CD8-positive, alpha-beta memory T cell (primary cell): ENCODE results near the gene SMARCE1. TPM values are rescaled to one million over a fixed set of nuclear protein-coding genes. Genes with fewer than 3 reads are reported as not detected.
A peak's percentile ranks its signal among the peaks of the same experiment; 100 is the strongest.

Source experiments
- CTCF ChIA-PET: fragments of 350-600 bp; sonication (Branson Sonifier 250); formaldehyde crosslinking; loops from one replicate; lab custom pipeline; 2021; ENCODE audit warnings: antibody characterized with exemption; lab: Charles Lee
- POLR2A ChIA-PET: fragments of 350-600 bp; sonication (Branson Sonifier 250); formaldehyde crosslinking; loops from one replicate; lab custom pipeline; 2021; ENCODE audit warnings: antibody characterized with exemption; lab: Charles Lee
- DNase-seq, 5 donors: peaks; one replicate each; pipeline versions ENCODE4 v3.0.0 to v3.0.0-alpha.2; 2020 to 2022; ENCODE audit warnings: mixed read lengths in 1 of 5
- H3K27ac ChIP-seq: one replicate; pipeline ENCODE4 v1.7.0; 2013; ENCODE audit warnings: low read depth, mild to moderate bottlenecking, low read length, moderate library complexity
- H3K27me3 ChIP-seq: 2 replicates; pipeline ENCODE4 v1.7.0; 2013; ENCODE audit warnings: low read length, mild to moderate bottlenecking; ENCODE audit not compliant: insufficient read depth, poor library complexity, severe bottlenecking
- H3K36me3 ChIP-seq: 2 replicates; pipeline ENCODE4 v1.7.0; 2013; ENCODE audit warnings: mild to moderate bottlenecking, low read length, moderate library complexity; ENCODE audit not compliant: insufficient read depth
- H3K4me1 ChIP-seq: 2 replicates; pipeline ENCODE4 v1.7.0; 2013; ENCODE audit warnings: mild to moderate bottlenecking, low read length, moderate library complexity; ENCODE audit not compliant: insufficient read depth
- H3K4me3 ChIP-seq: 2 replicates; pipeline ENCODE4 v1.7.0; 2013; ENCODE audit warnings: mild to moderate bottlenecking, low read length
- H3K9me3 ChIP-seq: 2 replicates; pipeline ENCODE4 v1.7.0; 2013; ENCODE audit warnings: mild to moderate bottlenecking, low read length
- H3K27ac Mint-ChIP-seq, 8 donors: one replicate each; pipeline ENCODE4 v1.8.0; 2020 to 2021; ENCODE audit warnings: mixed read lengths in 8 of 8, mild to moderate bottlenecking in 6 of 8, inconsistent platforms in 3 of 8, moderate library complexity in 3 of 8
- H3K27me3 Mint-ChIP-seq, 2 donors: one replicate each; pipeline ENCODE4 v1.8.0; 2020 to 2021; ENCODE audit warnings: mixed read lengths in 2 of 2, mild to moderate bottlenecking in 1 of 2, moderate library complexity in 1 of 2
- H3K36me3 Mint-ChIP-seq, 3 donors: one replicate each; pipeline ENCODE4 v1.8.0; 2020 to 2021; ENCODE audit warnings: mixed read lengths in 3 of 3, inconsistent platforms in 1 of 3, mild to moderate bottlenecking in 1 of 3
- H3K4me1 Mint-ChIP-seq, 3 donors: one replicate each; pipeline ENCODE4 v1.8.0; 2020 to 2021; ENCODE audit warnings: mixed read lengths in 3 of 3, inconsistent platforms in 1 of 3, mild to moderate bottlenecking in 1 of 3
- H3K4me3 Mint-ChIP-seq, 7 donors: one replicate each; pipeline ENCODE4 v1.8.0; 2020 to 2021; ENCODE audit warnings: mixed read lengths in 7 of 7, mild to moderate bottlenecking in 6 of 7, moderate library complexity in 4 of 7, inconsistent platforms in 2 of 7
- H3K9me3 Mint-ChIP-seq, 5 donors: one replicate each; pipeline ENCODE4 v1.8.0; 2020 to 2022; ENCODE audit warnings: mixed read lengths in 5 of 5, mild to moderate bottlenecking in 3 of 5, moderate library complexity in 2 of 5, inconsistent platforms in 1 of 5
- polyA plus RNA-seq: library from polyadenylated mRNA; unstranded; fragments of 300-500 nt; fragmentation: Illumina TruSeq; gene quantifications from one replicate; pipeline ENCODE4 v1.2.3, GENCODE V29; 2021
- total RNA-seq, 2 experiments: library from RNA; stranded (reverse); gene quantifications; one replicate each; pipeline ENCODE4 v1.2.3, GENCODE V29; 2021

Gene SMARCE1
- total and polyA plus RNA-seq, 3 experiments from 2014 or later: 101 to 216 (median 108) TPM

DNA sequence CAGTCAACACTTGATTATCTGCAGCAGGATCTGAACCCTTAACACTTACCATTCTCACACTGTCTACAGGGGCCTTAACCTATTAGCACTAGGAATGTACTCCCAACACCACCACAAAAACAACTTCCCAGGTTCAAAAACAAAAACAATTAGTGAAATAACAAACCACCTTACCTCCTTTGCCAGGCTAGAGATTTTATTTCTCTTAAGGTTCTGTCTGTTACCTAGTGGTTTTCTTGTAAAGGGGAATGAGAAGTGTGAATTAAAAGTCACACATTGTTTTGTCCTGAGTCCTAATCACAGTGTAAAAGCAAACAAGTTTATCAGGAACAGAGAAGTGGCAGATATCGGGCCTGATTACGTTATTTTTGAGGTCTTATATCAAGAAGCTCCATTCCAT is 9.7 kb downstream of the SMARCE1 start:
- no peaks in the 10 kb centered on the region for H3K27me3 ChIP-seq
- peaks cover 13 to 95% (median 30%) of the 10 kb centered on the region in 3 donors for H3K36me3 Mint-ChIP-seq
- peaks cover 53% of the 10 kb centered on the region for H3K36me3 ChIP-seq
- no peaks in the 10 kb centered on the region for H3K9me3 Mint-ChIP-seq
- H3K4me3 ChIP-seq: no peak overlapping the region
- H3K9me3 ChIP-seq: no peaks in the 10 kb centered on the region
- H3K4me1 ChIP-seq: peaks cover 5% of the 10 kb centered on the region
- H3K4me3 Mint-ChIP-seq: peak overlapping the region in 1 of 7 donors; percentile 12
- ChIA-PET POLR2A (no interaction called here), CTCF (no interaction called here)
- no peak overlapping the region for H3K27ac ChIP-seq
- peak overlapping the region in 7 of 8 donors; percentile 2 to 86 (median 69) for H3K27ac Mint-ChIP-seq
- no peaks in the 10 kb centered on the region for H3K27me3 Mint-ChIP-seq
- H3K4me1 Mint-ChIP-seq: peaks cover 36 to 49% (median 46%) of the 10 kb centered on the region in 3 donors
- DNase-seq: no peak

DNA sequence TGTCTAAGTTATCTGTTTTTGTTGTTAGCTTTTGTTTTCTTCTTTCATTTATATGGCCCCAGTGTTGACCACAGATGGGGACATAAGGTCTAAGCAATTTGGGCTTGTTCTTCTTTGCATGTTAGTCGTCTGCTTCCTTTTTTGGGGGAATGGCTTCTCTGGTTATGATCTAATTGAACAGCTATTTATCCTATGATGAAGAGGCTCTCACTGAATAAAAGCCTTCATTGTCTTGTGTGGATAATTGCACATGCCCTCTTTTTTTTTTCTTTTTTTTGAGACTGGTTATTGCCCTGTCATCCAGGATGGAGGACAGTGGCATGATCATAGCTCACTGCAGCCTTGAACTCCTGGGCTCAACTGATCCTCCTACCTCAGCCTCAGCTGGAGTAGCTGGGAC is 13.7 kb downstream of the SMARCE1 start:
- POLR2A ChIA-PET: interaction anchor here (1.0 kb wide), 1 partner anchor 11 kb away, joined by 3 read pairs; no protein-coding TSS in a partner anchor
- peaks cover 7 to 96% (median 26%) of the 10 kb centered on the region in 3 donors for H3K36me3 Mint-ChIP-seq
- H3K27ac Mint-ChIP-seq: peak overlapping the region in 3 of 8 donors; percentile 19 to 73 (median 43)

DNA sequence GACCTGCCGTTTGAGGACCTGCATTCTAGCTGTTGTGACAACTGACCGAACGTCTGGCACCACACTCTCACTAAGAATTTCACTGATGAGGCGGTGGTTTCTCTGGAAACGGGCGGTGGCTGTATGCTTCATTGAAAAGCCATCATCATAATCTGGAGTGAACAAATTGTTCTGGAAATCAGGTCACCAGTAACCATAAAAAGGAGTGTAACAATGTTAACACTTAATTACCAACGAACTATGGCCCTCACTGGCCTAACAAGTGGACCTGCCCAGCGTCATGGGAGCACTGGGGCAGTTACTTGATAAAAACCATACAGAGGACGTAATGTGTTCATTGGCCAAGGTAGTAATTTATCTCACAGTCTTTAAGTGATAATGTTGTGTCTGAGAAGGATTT is 15.4 kb downstream of the SMARCE1 start:
- Mint-ChIP-seq H3K27me3 (no peaks in the 10 kb centered on the region), H3K27ac (no peak overlapping the region), H3K9me3 (no peaks in the 10 kb centered on the region), H3K4me3 (no peak overlapping the region), H3K36me3 (peaks cover 7 to 94% (median 27%) of the 10 kb centered on the region in 3 donors), H3K4me1 (peaks cover 0 to 3% (median 0%) of the 10 kb centered on the region in 3 donors)
- no peak for DNase-seq
- no peak overlapping the region for H3K4me3 ChIP-seq
- H3K36me3 ChIP-seq: peaks cover 52% of the 10 kb centered on the region
- no peaks in the 10 kb centered on the region for H3K9me3 ChIP-seq
- no peaks in the 10 kb centered on the region for H3K27me3 ChIP-seq
- POLR2A ChIA-PET: no interaction called here
- H3K4me1 ChIP-seq: no peaks in the 10 kb centered on the region
- CTCF ChIA-PET: no interaction called here
- no peak overlapping the region for H3K27ac ChIP-seq

More for the DNA sequence above, 13.7 kb downstream of the SMARCE1 start:
- H3K4me3 ChIP-seq: no peak overlapping the region
- H3K4me3 Mint-ChIP-seq: no peak overlapping the region
- DNase-seq: no peak
- no peaks in the 10 kb centered on the region for H3K27me3 Mint-ChIP-seq
- H3K36me3 ChIP-seq: peaks cover 50% of the 10 kb centered on the region
- H3K27me3 ChIP-seq: no peaks in the 10 kb centered on the region
- peaks cover 12 to 16% (median 13%) of the 10 kb centered on the region in 3 donors for H3K4me1 Mint-ChIP-seq
- no peak overlapping the region for H3K27ac ChIP-seq
- peaks cover under 1% of the 10 kb centered on the region for H3K4me1 ChIP-seq
- no peaks in the 10 kb centered on the region for H3K9me3 Mint-ChIP-seq
- H3K9me3 ChIP-seq: no peaks in the 10 kb centered on the region
- CTCF ChIA-PET: interaction anchor here (1.2 to 1.7 kb wide), 3 partner anchors 14 to 71 kb away, joined by 3 to 5 read pairs (median 3); no protein-coding TSS in a partner anchor

DNA sequence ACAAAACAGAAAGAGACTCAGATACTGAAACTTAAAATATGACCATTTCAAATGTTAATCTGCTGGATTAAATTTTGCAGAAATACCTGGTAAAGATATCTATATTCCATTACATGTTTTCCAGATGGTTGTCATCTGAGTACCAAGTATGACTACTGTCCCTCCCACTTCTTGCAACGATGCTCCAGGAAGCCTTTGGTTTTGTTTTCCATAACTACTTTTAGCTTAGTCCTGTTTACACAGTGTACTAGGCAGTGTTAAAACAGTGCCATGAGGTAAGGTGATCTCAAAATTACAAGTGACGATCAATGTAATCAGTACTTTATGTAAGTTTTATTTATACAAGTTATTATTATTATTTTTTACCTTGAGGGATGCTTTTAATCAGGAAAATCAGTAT is 17.8 kb downstream of the SMARCE1 start:
- no peaks in the 10 kb centered on the region for H3K27me3 ChIP-seq
- H3K4me1 ChIP-seq: no peaks in the 10 kb centered on the region
- Mint-ChIP-seq H3K27ac (no peak overlapping the region), H3K4me3 (no peak overlapping the region), H3K27me3 (no peaks in the 10 kb centered on the region), H3K4me1 (peaks cover 0 to 8% (median 3%) of the 10 kb centered on the region in 3 donors), H3K36me3 (peaks cover 0 to 73% (median 15%) of the 10 kb centered on the region in 3 donors), H3K9me3 (no peaks in the 10 kb centered on the region)
- ChIA-PET CTCF (interaction anchor here (0.9 to 1.5 kb wide), 2 partner anchors 10 to 69 kb away, joined by 3 to 4 read pairs; no protein-coding TSS in a partner anchor), POLR2A (no interaction called here)
- H3K36me3 ChIP-seq: peaks cover 33% of the 10 kb centered on the region
- no peak for DNase-seq
- H3K27ac ChIP-seq: no peak overlapping the region
- no peak overlapping the region for H3K4me3 ChIP-seq
- no peaks in the 10 kb centered on the region for H3K9me3 ChIP-seq

DNA sequence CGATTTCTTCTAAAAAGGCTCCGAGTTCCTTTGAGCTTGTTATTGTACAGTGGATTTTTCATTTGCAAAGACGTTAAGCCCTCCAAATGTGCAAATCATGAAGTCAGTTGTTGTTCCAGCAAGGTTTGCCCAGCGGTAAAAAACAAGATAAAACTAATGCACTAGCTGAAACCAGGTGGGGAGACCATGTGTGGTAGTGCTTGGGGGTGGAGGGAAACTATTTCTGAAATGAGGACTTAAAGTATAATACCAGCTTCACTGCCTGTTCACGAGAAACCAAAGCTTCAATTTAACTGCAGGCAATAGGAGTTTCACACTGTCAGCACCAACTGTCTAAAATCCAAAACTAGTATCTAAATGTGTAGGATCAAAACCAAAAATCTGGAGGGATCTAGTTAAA is 22.3 kb downstream of the SMARCE1 start:
- CTCF ChIA-PET: interaction anchor here (1.0 to 2.2 kb wide), 3 partner anchors 11 to 77 kb away, joined by 3 to 6 read pairs (median 5); no protein-coding TSS in a partner anchor

DNA sequence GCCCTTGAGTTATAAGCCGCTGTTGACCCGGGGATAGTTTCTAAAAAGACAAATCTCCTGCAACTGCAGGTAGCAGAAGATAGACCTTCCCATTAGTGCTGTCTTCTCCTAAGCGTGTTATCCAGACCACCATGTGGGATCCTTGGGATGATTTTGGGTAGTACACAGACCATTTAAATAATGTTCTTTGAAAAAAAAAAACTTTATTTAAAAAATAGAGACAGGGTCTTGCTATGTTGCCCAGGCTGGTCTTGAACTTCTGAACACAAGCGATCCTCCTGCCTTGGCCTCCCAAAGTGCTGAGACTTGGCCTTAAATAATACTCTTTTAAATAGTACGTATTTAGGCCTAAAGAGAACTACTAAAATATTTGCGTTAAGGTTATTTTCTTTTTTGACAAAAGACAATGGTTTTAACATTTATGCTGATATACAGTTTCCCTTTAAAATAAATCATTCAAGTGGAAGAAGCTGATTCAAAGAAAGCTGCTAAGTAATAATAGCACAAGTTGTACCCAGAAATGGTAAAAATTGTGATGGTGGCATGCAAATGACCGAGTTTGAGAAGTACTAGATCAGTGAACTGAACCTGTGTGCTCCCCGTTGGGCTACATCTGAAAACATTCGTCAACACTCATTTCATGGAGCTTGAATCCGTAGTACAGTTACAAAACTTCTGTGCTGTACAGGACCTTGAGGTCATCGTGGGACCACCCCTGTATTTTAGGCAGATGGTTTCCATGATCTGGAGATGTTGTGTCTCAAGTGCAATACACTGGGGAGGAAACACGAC is 24.0 kb downstream of the SMARCE1 start:
- Mint-ChIP-seq H3K27me3 (no peaks in the 10 kb centered on the region), H3K4me1 (peaks cover 25 to 49% (median 41%) of the 10 kb centered on the region in 3 donors), H3K27ac (peak overlapping the region in 1 of 8 donors; percentile 77), H3K36me3 (peaks cover 0 to 12% (median 2%) of the 10 kb centered on the region in 3 donors), H3K4me3 (peak overlapping the region in 2 of 7 donors; percentile 40 to 54), H3K9me3 (no peaks in the 10 kb centered on the region)
- ChIA-PET CTCF (interaction anchor here (1.1 kb wide), 1 partner anchor 23 kb away, joined by 3 read pairs; no protein-coding TSS in a partner anchor), POLR2A (no interaction called here)
- Histone ChIP-seq H3K4me1 (peaks cover 35% of the 10 kb centered on the region), H3K27ac (no peak overlapping the region), H3K36me3 (no peaks in the 10 kb centered on the region), H3K4me3 (no peak overlapping the region), H3K9me3 (no peaks in the 10 kb centered on the region), H3K27me3 (peaks cover 2% of the 10 kb centered on the region)
- no peak for DNase-seq

More for the DNA sequence above, 22.3 kb downstream of the SMARCE1 start:
- POLR2A ChIA-PET: interaction anchor here (0.6 to 0.7 kb wide), 2 partner anchors 10 to 304 kb away, joined by 3 to 4 read pairs; no protein-coding TSS in a partner anchor
- Histone ChIP-seq H3K27ac (no peak overlapping the region), H3K36me3 (peaks cover 7% of the 10 kb centered on the region), H3K27me3 (no peaks in the 10 kb centered on the region), H3K4me3 (no peak overlapping the region), H3K9me3 (no peaks in the 10 kb centered on the region), H3K4me1 (peaks cover 24% of the 10 kb centered on the region)
- H3K27me3 Mint-ChIP-seq: no peaks in the 10 kb centered on the region
- no peak overlapping the region for H3K27ac Mint-ChIP-seq
- no peak for DNase-seq
- no peak overlapping the region for H3K4me3 Mint-ChIP-seq
- peaks cover 19 to 42% (median 34%) of the 10 kb centered on the region in 3 donors for H3K4me1 Mint-ChIP-seq
- peaks cover 0 to 29% (median 4%) of the 10 kb centered on the region in 3 donors for H3K36me3 Mint-ChIP-seq
- no peaks in the 10 kb centered on the region for H3K9me3 Mint-ChIP-seq

DNA sequence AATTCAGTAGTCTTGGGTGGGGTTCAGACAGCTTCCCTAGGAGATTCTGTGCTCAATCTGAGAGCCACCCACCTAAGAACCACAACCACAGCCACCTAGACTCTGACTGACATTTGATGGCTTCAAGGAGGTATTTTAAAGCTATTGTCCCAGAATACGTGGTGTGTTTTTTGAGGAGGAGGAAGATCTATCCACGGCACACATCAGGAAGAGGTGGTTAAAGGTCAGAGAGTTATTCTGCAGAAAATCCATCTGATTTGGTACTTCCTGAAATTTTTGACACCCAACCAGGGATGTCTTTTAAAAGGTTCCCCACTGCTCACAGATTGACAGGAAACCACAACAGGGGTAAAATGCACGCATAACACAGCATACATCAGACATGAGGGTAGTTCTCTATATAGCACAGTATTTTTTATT is 25.1 kb downstream of the SMARCE1 start:
- H3K4me1 ChIP-seq: peaks cover 35% of the 10 kb centered on the region
- no peaks in the 10 kb centered on the region for H3K9me3 ChIP-seq
- Mint-ChIP-seq H3K4me3 (peak overlapping the region; percentile 24 to 65 (median 32)), H3K9me3 (no peaks in the 10 kb centered on the region), H3K27ac (peak overlapping the region; percentile 34 to 91 (median 82)), H3K36me3 (peaks cover 0 to 4% (median 0%) of the 10 kb centered on the region in 3 donors), H3K4me1 (peaks cover 25 to 49% (median 41%) of the 10 kb centered on the region in 3 donors), H3K27me3 (no peaks in the 10 kb centered on the region)
- ChIA-PET CTCF (interaction anchor here (0.8 to 3.9 kb wide), 2 partner anchors 60 to 89 kb away, joined by 3 to 42 read pairs; partner anchors contain the start of gene CCR7), POLR2A (interaction anchor here (0.9 to 1.0 kb wide), 2 partner anchors 11 to 61 kb away, joined by 3 to 5 read pairs; no protein-coding TSS in a partner anchor)
- H3K4me3 ChIP-seq: no peak overlapping the region
- no peak overlapping the region for H3K27ac ChIP-seq
- DNase-seq: peak in 2 of 5 donors; percentile 57 to 80
- no peaks in the 10 kb centered on the region for H3K36me3 ChIP-seq
- H3K27me3 ChIP-seq: peaks cover 2% of the 10 kb centered on the region
